H1 (cell line): ENCODE data around the gene COASY. TPM values are rescaled to one million over a fixed set of nuclear protein-coding genes. Genes with fewer than 3 reads are reported as not detected.

Experiments
- CTCF ChIA-PET: fragments of 300-600 bp; sonication (Branson Sonifier 250); formaldehyde crosslinking; loops from one replicate; lab custom pipeline; 2021; ENCODE audit not compliant: partially characterized antibody; lab: Charles Lee
- POLR2A ChIA-PET: fragments of 300-600 bp; sonication (Branson Sonifier 250); formaldehyde crosslinking; loops from one replicate; lab custom pipeline; 2021; ENCODE audit warnings: inconsistent platforms; ENCODE audit not compliant: partially characterized antibody; lab: Charles Lee
- DNase-seq, 2 experiments: peaks; one replicate each; pipeline versions ENCODE4 v3.0.0 to v3.0.0-alpha.2; 2010 to 2022; ENCODE audit warnings: low spot score in 2 of 2, low read depth in 1 of 2, mixed read lengths in 1 of 2
- FAIRE-seq: peaks from 2 replicates; lab custom pipeline; 2011; peaks lifted over from hg19 to GRCh38; lab: Jason Lieb, UNC
- H2AFZ ChIP-seq: 2 replicates; pipeline ENCODE4 v1.8.1; 2012; ENCODE audit warnings: low read length, inconsistent platforms
- H2AK5ac ChIP-seq: 2 replicates; pipeline ENCODE4 v1.6.1; 2013; ENCODE audit warnings: low read depth, low read length
- H2BK120ac ChIP-seq: replicated peaks from 2 replicates; pipeline ENCODE3; 2013; ENCODE audit warnings: low read depth, low read length, inconsistent platforms
- H2BK12ac ChIP-seq: 2 replicates; pipeline ENCODE4 v1.6.1; 2013; ENCODE audit warnings: low read depth, low read length
- H2BK15ac ChIP-seq: 2 replicates; pipeline ENCODE4 v1.6.1; 2013; ENCODE audit warnings: low read length
- H2BK20ac ChIP-seq: 2 replicates; pipeline ENCODE4 v1.6.1; 2013; ENCODE audit warnings: low read length
- H2BK5ac ChIP-seq: 2 replicates; pipeline ENCODE4 v1.6.1; 2013; ENCODE audit warnings: low read depth, low read length
- H3K14ac ChIP-seq: 2 replicates; pipeline ENCODE4 v1.6.1; 2013; ENCODE audit warnings: inconsistent platforms; ENCODE audit not compliant: insufficient read length
- H3K18ac ChIP-seq: 2 replicates; pipeline ENCODE4 v1.6.1; 2013; ENCODE audit warnings: low read length; ENCODE audit errors: extremely low read depth
- H3K23ac ChIP-seq: 2 replicates; pipeline ENCODE4 v1.6.1; 2013; ENCODE audit warnings: inconsistent platforms; ENCODE audit not compliant: insufficient read length
- H3K23me2 ChIP-seq: 2 replicates; pipeline ENCODE4 v1.6.1; 2013; ENCODE audit warnings: low read depth, low read length
- H3K27ac ChIP-seq: 2 replicates; pipeline ENCODE4 v1.6.1; 2011; ENCODE audit warnings: low read depth, low read length, inconsistent platforms
- H3K27me3 ChIP-seq, 4 experiments: replicated peaks in 1 of 4; 1 replicate in 1 of 4; 2 replicates in 3 of 4; pipeline versions ENCODE4 v1.6.1 to v1.8.1; 2011 to 2013; ENCODE audit warnings: low read length in 3 of 4, mild to moderate bottlenecking in 3 of 4, inconsistent platforms in 2 of 4, mixed read lengths in 2 of 4, moderate library complexity in 1 of 4; ENCODE audit not compliant: control insufficient read depth in 3 of 4, insufficient read depth in 3 of 4; ENCODE audit errors: extremely low read depth in 1 of 4
- H3K36me3 ChIP-seq, 4 experiments: 2 replicates each; pipeline versions ENCODE4 v1.6.1 to v1.8.1; 2011 to 2013; ENCODE audit warnings: mild to moderate bottlenecking in 4 of 4, low read length in 3 of 4, moderate library complexity in 2 of 4, control low read depth in 1 of 4, inconsistent platforms in 1 of 4; ENCODE audit not compliant: insufficient read depth in 4 of 4, control insufficient read depth in 2 of 4
- H3K4ac ChIP-seq: replicated peaks from 2 replicates; pipeline ENCODE3; 2013; ENCODE audit warnings: low read length, low read depth, mixed read lengths, inconsistent platforms; ENCODE audit not compliant: insufficient read length
- H3K4me1 ChIP-seq, 4 experiments: replicated peaks in 1 of 4; 1 replicate in 1 of 4; 2 replicates in 3 of 4; pipeline versions ENCODE4 v1.6.1 to v1.8.1; 2011 to 2013; ENCODE audit warnings: low read length in 3 of 4, inconsistent platforms in 2 of 4, mixed read lengths in 1 of 4; ENCODE audit not compliant: insufficient read depth in 4 of 4, control insufficient read depth in 3 of 4
- H3K4me2 ChIP-seq, 2 experiments: 2 replicates each; pipeline versions ENCODE4 v1.6.1 to v1.8.1; 2011 to 2013; ENCODE audit warnings: low read depth in 2 of 2, low read length in 2 of 2, control low read depth in 1 of 2, inconsistent platforms in 1 of 2, mild to moderate bottlenecking in 1 of 2; ENCODE audit not compliant: insufficient read depth in 1 of 2
- H3K4me3 ChIP-seq, 4 experiments: fragments of 200-600, 300-600 bp in 1 of 4; sonication (generic), shearing (Covaris generic), sonication (Bioruptor Twin) in 1 of 4; 2 replicates each; pipeline versions ENCODE4 v1.5.1 to v1.8.1; 2011 to 2016; ENCODE audit warnings: low read length in 4 of 4, low read depth in 3 of 4, control low read depth in 2 of 4, inconsistent platforms in 2 of 4, mild to moderate bottlenecking in 2 of 4, mixed read lengths in 1 of 4, moderate library complexity in 1 of 4; ENCODE audit not compliant: insufficient read depth in 2 of 4; ENCODE audit errors: extremely low read depth in 1 of 4
- H3K56ac ChIP-seq: replicated peaks from 2 replicates; pipeline ENCODE3; 2013; ENCODE audit warnings: low read depth, mild to moderate bottlenecking, mixed read lengths, low read length, inconsistent platforms; ENCODE audit not compliant: insufficient read length
- H3K79me1 ChIP-seq: 2 replicates; pipeline ENCODE4 v1.6.1; 2013; ENCODE audit warnings: low read depth, low read length, control low read depth
- H3K79me2 ChIP-seq, 2 experiments: 2 replicates each; pipeline versions ENCODE4 v1.6.1 to v1.8.1; 2012 to 2013; ENCODE audit warnings: low read length in 2 of 2, mild to moderate bottlenecking in 2 of 2, inconsistent platforms in 1 of 2; ENCODE audit not compliant: insufficient read depth in 2 of 2, control insufficient read depth in 1 of 2
- H3K9ac ChIP-seq, 4 experiments: replicated peaks in 1 of 4; 1 replicate in 1 of 4; 2 replicates in 3 of 4; pipeline versions ENCODE4 v1.6.1 to v1.8.1; 2011 to 2013; ENCODE audit warnings: low read depth in 3 of 4, low read length in 3 of 4, control low read depth in 2 of 4, mild to moderate bottlenecking in 2 of 4, moderate library complexity in 2 of 4, inconsistent platforms in 1 of 4; ENCODE audit errors: extremely low read depth in 1 of 4
- H3K9me3 ChIP-seq, 2 experiments: 2 replicates each; pipeline versions ENCODE4 v1.6.1 to v1.8.1; 2012 to 2013; ENCODE audit warnings: mild to moderate bottlenecking in 2 of 2, moderate library complexity in 2 of 2, control low read depth in 1 of 2, inconsistent platforms in 1 of 2, low read depth in 1 of 2, low read length in 1 of 2, mixed read lengths in 1 of 2; ENCODE audit not compliant: insufficient read depth in 2 of 2
- H4K20me1 ChIP-seq, 2 experiments: replicated peaks in 1 of 2; 2 replicates each; pipeline versions ENCODE3 to v1.8.1; 2011 to 2013; ENCODE audit warnings: inconsistent platforms in 2 of 2, low read length in 2 of 2, mild to moderate bottlenecking in 1 of 2; ENCODE audit not compliant: insufficient read depth in 2 of 2, control insufficient read depth in 1 of 2
- H4K5ac ChIP-seq: 2 replicates; pipeline ENCODE4 v1.6.1; 2013; ENCODE audit warnings: low read length, low read depth, mixed read lengths, inconsistent platforms; ENCODE audit not compliant: insufficient read length
- H4K8ac ChIP-seq: 2 replicates; pipeline ENCODE4 v1.8.0; 2013; ENCODE audit warnings: mild to moderate bottlenecking, moderate library complexity, low read length, inconsistent platforms; ENCODE audit not compliant: insufficient read depth; ENCODE audit errors: extremely low read depth
- H4K91ac ChIP-seq: replicated peaks from 2 replicates; pipeline ENCODE3; 2013; ENCODE audit warnings: low read length, mixed read lengths, inconsistent platforms; ENCODE audit not compliant: insufficient read length
- CBX5 ChIP-seq: fragments of 300-800, 300-1000 bp; sonication (generic); IDR thresholded peaks from 2 replicates; pipeline ENCODE4 v1.7.1; 2016; ENCODE audit warnings: antibody characterized with exemption, low read length, low read depth
- CHD1 ChIP-seq: IDR thresholded peaks from 2 replicates; pipeline ENCODE4 v1.6.1; 2012; ENCODE audit warnings: low read depth, low read length, improper control_type of control experiment
- CHD2 ChIP-seq: IDR thresholded peaks from 2 replicates; pipeline ENCODE4 v1.6.1; 2012; ENCODE audit warnings: low read length, improper control_type of control experiment
- EP300 ChIP-seq, 2 experiments: IDR thresholded peaks; 1 replicate in 1 of 2; 2 replicates in 1 of 2; pipeline ENCODE4 v1.6.1; 2011 to 2012; ENCODE audit warnings: low read depth in 2 of 2, low read length in 2 of 2, mild to moderate bottlenecking in 2 of 2, borderline replicate concordance in 1 of 2, inconsistent platforms in 1 of 2, moderate library complexity in 1 of 2
- GTF2F1 ChIP-seq: IDR thresholded peaks from 2 replicates; pipeline ENCODE4 v1.6.1; 2012; ENCODE audit warnings: low read depth, low read length, improper control_type of control experiment, borderline replicate concordance
- JUND ChIP-seq: IDR thresholded peaks from 2 replicates; pipeline ENCODE4 v1.6.1; 2011; ENCODE audit warnings: mild to moderate bottlenecking, improper control_type of control experiment, low read length
- KDM4A ChIP-seq: IDR thresholded peaks from one replicate; pipeline ENCODE4 v1.7.1; 2012; ENCODE audit warnings: low read depth, mild to moderate bottlenecking, moderate library complexity, low read length, inconsistent platforms; ENCODE audit not compliant: severe bottlenecking
- POLR2A ChIP-seq, 2 experiments: IDR thresholded peaks; 1 replicate in 1 of 2; 2 replicates in 1 of 2; pipeline ENCODE4 v1.6.1; 2011; ENCODE audit warnings: low read depth in 2 of 2, low read length in 2 of 2, mild to moderate bottlenecking in 2 of 2; ENCODE audit errors: control extremely low read depth in 1 of 2
- TAF1 ChIP-seq: IDR thresholded peaks from 2 replicates; pipeline ENCODE4 v1.6.1; 2011; ENCODE audit warnings: mild to moderate bottlenecking, low read depth, low read length
- TAF7 ChIP-seq: optimal IDR thresholded peaks from 2 replicates; pipeline ENCODE3; 2011; ENCODE audit warnings: low read depth, mild to moderate bottlenecking, inconsistent platforms, low read length, moderate library complexity, borderline replicate concordance
- WGBS, 2 experiments: shearing (Covaris generic) in 1 of 2; methylation state at CpG; one replicate each; pipeline versions ENCODE4 v1.1.6 to v1.1.7; 2013 to 2015; ENCODE audit warnings: low lambda C conversion rate in 2 of 2, mixed read lengths in 2 of 2, inconsistent platforms in 1 of 2, low coverage in 1 of 2, missing lambda C conversion rate in 1 of 2; ENCODE audit not compliant: insufficient replicate concordance in 2 of 2, insufficient coverage in 1 of 2, insufficient read length in 1 of 2; ENCODE audit errors: extremely low coverage in 1 of 2, missing lambda C conversion rate in 1 of 2; 5-methylcytosine and 5-hydroxymethylcytosine counted together
- polyA plus RNA-seq, 7 experiments: library from polyadenylated mRNA; depleted of rRNA in 3 of 7; stranded (reverse) in 5 of 7; unstranded in 2 of 7; fragments of >200 nt in 5 of 7; fragments of 200-250 nt in 2 of 7; gene quantifications; 1 replicate in 5 of 7; 2 replicates in 1 of 7; 4 replicates in 1 of 7; pipeline versions ENCODE4 v1.2.1 to v1.2.3, GENCODE V29; 2011 to 2013; ENCODE audit warnings: missing spikeins in 2 of 7, mixed read lengths in 2 of 7
- total RNA-seq: library from RNA; stranded (reverse); fragmentation: NEBNext Ultra II Directional; extraction: Animal tissue kit (Norgen Biotek cat#: 25700); gene quantifications from 2 replicates; pipeline ENCODE4 v1.2.1, GENCODE V29; 2021
- TF ChIP-seq, protein P1 (sequence below): IDR thresholded peaks from 2 replicates; pipeline ENCODE4 v1.6.1; 2011; ENCODE audit warnings: low read length, improper control_type of control experiment

The COASY gene
- total and polyA plus RNA-seq, 2 of the 8 experiments (the other 6 are each of a cell fraction or from before 2014, with no cell fraction given), result 64.5 to 100 TPM

- H3K4me1 ChIP-seq, result peaks cover 0 to 21% (median 9%) of the 10 kb centered on the region in 4 experiments; a peak in 5 of 7 replicates
- no peak overlapping the region for H2BK120ac ChIP-seq
- H3K56ac ChIP-seq, result no peak overlapping the region
- H3K79me2 ChIP-seq, result peaks cover 9 to 22% of the 10 kb centered on the region in 2 experiments; a peak in 3 of 4 replicates
- H3K4ac ChIP-seq, result peak overlapping the region; percentile 71
- H3K79me1 ChIP-seq, result peaks cover 17% of the 10 kb centered on the region
- H3K9me3 ChIP-seq, result no peaks in the 10 kb centered on the region
- no peak for FAIRE-seq
- H3K4me3 ChIP-seq, result peak overlapping the region; percentile 44 to 81 (median 74); a peak in 7 of 8 replicates
- WGBS, 2 experiments, result 67% methylated on average over 28 of the region's 28 CpGs; no CpG with 5 or more reads in 1 of the 2 experiments
- H4K8ac ChIP-seq, result peak overlapping the region; percentile 82
- H2BK5ac ChIP-seq, result peak overlapping the region; percentile 92
- no peak for DNase-seq
- H3K27me3 ChIP-seq, result no peaks in the 10 kb centered on the region
- no peak overlapping the region for H2BK15ac ChIP-seq
- peak overlapping the region in 2 of 4 experiments; percentile 56 to 60; a peak in 4 of 7 replicates for H3K9ac ChIP-seq
- peak overlapping the region; percentile 81 for H4K91ac ChIP-seq
- peaks cover 18% of the 10 kb centered on the region for H3K23me2 ChIP-seq
- POLR2A ChIA-PET, result interaction anchor here (0.8 to 8.1 kb wide), 7 partner anchors 10 to 411 kb away, joined by 3 to 74 read pairs (median 6); partner anchors contain the start of genes HSD17B1, PLEKHH3, PSMC3IP and RETREG3
- no peak overlapping the region for H3K14ac ChIP-seq
- H3K18ac ChIP-seq, result no peak overlapping the region
- H4K5ac ChIP-seq, result peak overlapping the region; percentile 37
- no peak overlapping the region for H3K23ac ChIP-seq
- H3K36me3 ChIP-seq, result peaks cover 15 to 35% (median 32%) of the 10 kb centered on the region in 4 experiments
- H2AFZ ChIP-seq, result no peak overlapping the region
- H3K4me2 ChIP-seq, result peak overlapping the region; percentile 71 to 74
- peak overlapping the region; percentile 29 for H2BK12ac ChIP-seq
- CTCF ChIA-PET, result interaction anchor here (1.0 to 3.9 kb wide), 5 partner anchors 11 to 48 kb away, joined by 3 to 22 read pairs (median 4); partner anchors contain the start of genes HSD17B1 and PSMC3IP
- H2BK20ac ChIP-seq, result no peak overlapping the region
- H3K27ac ChIP-seq, result peak overlapping the region; percentile 45
- no peak overlapping the region for H2AK5ac ChIP-seq
- H4K20me1 ChIP-seq, result peaks cover 0 to 1% of the 10 kb centered on the region in 2 experiments
- TF ChIP-seq CHD2 (no peak), EP300 (IDR thresholded peaks at IDR 0.05; ENCODE audit: borderline replicate concordance in 1 of 2, low read depth in 2 of 2, low read length in 2 of 2) (no peak), CHD1 (no peak), CBX5 (no peak), TAF7 (no peak), TAF1 (no peak), KDM4A (no peak), JUND (no peak), POLR2A (IDR thresholded peaks at IDR 0.05; ENCODE audit: control extremely low read depth in 1 of 2, low read depth in 2 of 2, low read length in 2 of 2) (no peak; a peak in 1 of 3 replicates), GTF2F1 (no peak)
- TF ChIP-seq, protein P1, sequence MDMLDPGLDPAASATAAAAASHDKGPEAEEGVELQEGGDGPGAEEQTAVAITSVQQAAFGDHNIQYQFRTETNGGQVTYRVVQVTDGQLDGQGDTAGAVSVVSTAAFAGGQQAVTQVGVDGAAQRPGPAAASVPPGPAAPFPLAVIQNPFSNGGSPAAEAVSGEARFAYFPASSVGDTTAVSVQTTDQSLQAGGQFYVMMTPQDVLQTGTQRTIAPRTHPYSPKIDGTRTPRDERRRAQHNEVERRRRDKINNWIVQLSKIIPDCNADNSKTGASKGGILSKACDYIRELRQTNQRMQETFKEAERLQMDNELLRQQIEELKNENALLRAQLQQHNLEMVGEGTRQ, result no peak
Observed at GRCh38 chr17:42566215-42566882, 4.4 kb downstream of the COASY start.
